ENCODE measurements around the gene HOXD10.

The HOXD10 gene

DNA sequence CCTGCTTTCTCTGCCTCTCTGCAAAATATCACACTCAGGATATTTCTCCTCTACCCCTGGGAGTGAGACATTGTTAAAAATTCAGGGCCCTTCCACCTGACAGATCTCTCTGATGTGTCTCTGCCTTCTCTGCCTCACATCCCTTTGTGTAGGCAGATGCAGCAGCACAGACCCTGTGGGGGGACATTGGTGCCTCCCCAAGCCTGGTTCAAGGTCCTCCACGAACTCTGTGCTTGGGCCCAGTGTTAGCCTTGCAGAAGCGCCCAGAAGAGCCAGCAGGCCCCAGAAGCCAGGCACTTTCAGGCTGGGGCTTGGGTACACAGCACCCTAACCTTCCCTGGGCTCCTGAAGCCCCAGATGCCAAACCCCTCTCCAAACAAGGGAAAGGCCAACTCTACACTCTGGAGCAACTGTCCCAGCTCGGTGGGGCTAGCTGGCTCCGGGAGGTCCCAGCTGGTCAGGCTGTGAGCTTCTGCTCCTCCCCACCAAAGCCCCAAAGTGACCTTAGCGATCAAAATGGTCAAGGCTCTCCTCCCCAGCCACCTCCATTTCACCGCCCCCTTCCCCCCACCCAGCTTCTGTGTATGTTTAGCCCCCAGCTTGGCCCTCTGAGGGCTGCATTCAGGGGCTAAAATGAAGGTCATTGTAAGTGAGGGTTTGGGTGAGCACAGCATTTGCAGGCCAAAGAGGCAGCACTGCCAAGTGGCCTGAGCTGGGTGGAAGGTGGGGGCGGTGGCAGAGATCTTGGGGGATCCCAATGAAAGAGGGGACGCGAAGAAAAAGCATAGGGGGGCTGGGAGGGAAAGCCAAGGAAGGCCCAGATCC lies 8.6 kb downstream of the HOXD10 start:
- H3K36me3 ChIP-seq (replicated peaks; ENCODE audit: insufficient read depth, low read length) = no peaks in the 10 kb centered on the region
- no peaks in the 10 kb centered on the region for H3K9me2 ChIP-seq (replicated peaks; ENCODE audit: insufficient read depth, low read length)
- H3F3A ChIP-seq (ENCODE audit: insufficient read depth, low read length) = no peaks in the 10 kb centered on the region
- H3K9me3 ChIP-seq (replicated peaks; ENCODE audit: insufficient read depth, low read length) = no peaks in the 10 kb centered on the region
- H3K27ac ChIP-seq (ENCODE audit: low read length) = no peak overlapping the region
- TF ChIP-seq EZH2phosphoT487 (IDR thresholded peaks at IDR 0.05; ENCODE audit: low read length) = no peak
- no peak for DNase-seq
- H3K9ac ChIP-seq (ENCODE audit: low read length) = no peak overlapping the region
- H3K27me3 ChIP-seq (replicated peaks; ENCODE audit: insufficient read depth, low read length) = peaks cover 28% of the 10 kb centered on the region
- no peak overlapping the region for H2AFZ ChIP-seq (ENCODE audit: low read length)
- H3K79me2 ChIP-seq (ENCODE audit: low read length) = no peaks in the 10 kb centered on the region
- no peaks in the 10 kb centered on the region for H3K4me1 ChIP-seq (ENCODE audit: low read length)
- no peak overlapping the region for H3K4me3 ChIP-seq (ENCODE audit: low read length)
- H3K4me2 ChIP-seq (ENCODE audit: low read depth, low read length) = no peak overlapping the region
- H4K20me1 ChIP-seq (ENCODE audit: insufficient read depth, low read length) = no peaks in the 10 kb centered on the region

DNA sequence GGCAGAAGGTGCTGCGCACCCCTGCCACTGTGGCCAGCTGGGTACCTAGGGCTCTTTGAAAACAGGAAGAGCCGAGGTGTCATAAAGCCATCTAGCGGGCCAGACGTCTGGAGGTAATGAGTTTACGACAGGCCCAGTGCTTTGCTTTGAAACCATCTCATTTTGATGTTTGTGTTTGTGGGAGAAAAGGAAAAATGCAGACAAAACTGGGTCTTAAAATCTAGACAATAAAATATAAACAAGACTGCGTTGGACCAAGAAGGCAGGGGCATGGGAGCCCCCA lies 9.1 kb downstream of the HOXD10 start:
- H3K9me3 ChIP-seq (replicated peaks; ENCODE audit: insufficient read depth, low read length) = no peaks in the 10 kb centered on the region
- no peak overlapping the region for H3K4me2 ChIP-seq (ENCODE audit: low read depth, low read length)
- H2AFZ ChIP-seq (ENCODE audit: low read length) = no peak overlapping the region
- H3K4me3 ChIP-seq (ENCODE audit: low read length) = no peak overlapping the region
- no peak for DNase-seq
- no peaks in the 10 kb centered on the region for H3F3A ChIP-seq (ENCODE audit: insufficient read depth, low read length)
- no peaks in the 10 kb centered on the region for H4K20me1 ChIP-seq (ENCODE audit: insufficient read depth, low read length)
- H3K27ac ChIP-seq (ENCODE audit: low read length) = no peak overlapping the region
- H3K9me2 ChIP-seq (replicated peaks; ENCODE audit: insufficient read depth, low read length) = no peaks in the 10 kb centered on the region
- no peaks in the 10 kb centered on the region for H3K79me2 ChIP-seq (ENCODE audit: low read length)
- H3K36me3 ChIP-seq (replicated peaks; ENCODE audit: insufficient read depth, low read length) = no peaks in the 10 kb centered on the region
- TF ChIP-seq, protein P1, sequence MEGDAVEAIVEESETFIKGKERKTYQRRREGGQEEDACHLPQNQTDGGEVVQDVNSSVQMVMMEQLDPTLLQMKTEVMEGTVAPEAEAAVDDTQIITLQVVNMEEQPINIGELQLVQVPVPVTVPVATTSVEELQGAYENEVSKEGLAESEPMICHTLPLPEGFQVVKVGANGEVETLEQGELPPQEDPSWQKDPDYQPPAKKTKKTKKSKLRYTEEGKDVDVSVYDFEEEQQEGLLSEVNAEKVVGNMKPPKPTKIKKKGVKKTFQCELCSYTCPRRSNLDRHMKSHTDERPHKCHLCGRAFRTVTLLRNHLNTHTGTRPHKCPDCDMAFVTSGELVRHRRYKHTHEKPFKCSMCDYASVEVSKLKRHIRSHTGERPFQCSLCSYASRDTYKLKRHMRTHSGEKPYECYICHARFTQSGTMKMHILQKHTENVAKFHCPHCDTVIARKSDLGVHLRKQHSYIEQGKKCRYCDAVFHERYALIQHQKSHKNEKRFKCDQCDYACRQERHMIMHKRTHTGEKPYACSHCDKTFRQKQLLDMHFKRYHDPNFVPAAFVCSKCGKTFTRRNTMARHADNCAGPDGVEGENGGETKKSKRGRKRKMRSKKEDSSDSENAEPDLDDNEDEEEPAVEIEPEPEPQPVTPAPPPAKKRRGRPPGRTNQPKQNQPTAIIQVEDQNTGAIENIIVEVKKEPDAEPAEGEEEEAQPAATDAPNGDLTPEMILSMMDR (IDR thresholded peaks at IDR 0.05; ENCODE audit: low read length) = no peak
- no peak for TF ChIP-seq EZH2 (optimal IDR thresholded peaks at IDR 0.05; ENCODE audit: low read depth, low read length)
- TF ChIP-seq EZH2phosphoT487 (IDR thresholded peaks at IDR 0.05; ENCODE audit: low read length) = no peak
- peaks cover 28% of the 10 kb centered on the region for H3K27me3 ChIP-seq (replicated peaks; ENCODE audit: insufficient read depth, low read length)
- H3K9ac ChIP-seq (ENCODE audit: low read length) = no peak overlapping the region
- H3K4me1 ChIP-seq (ENCODE audit: low read length) = no peaks in the 10 kb centered on the region

DNA sequence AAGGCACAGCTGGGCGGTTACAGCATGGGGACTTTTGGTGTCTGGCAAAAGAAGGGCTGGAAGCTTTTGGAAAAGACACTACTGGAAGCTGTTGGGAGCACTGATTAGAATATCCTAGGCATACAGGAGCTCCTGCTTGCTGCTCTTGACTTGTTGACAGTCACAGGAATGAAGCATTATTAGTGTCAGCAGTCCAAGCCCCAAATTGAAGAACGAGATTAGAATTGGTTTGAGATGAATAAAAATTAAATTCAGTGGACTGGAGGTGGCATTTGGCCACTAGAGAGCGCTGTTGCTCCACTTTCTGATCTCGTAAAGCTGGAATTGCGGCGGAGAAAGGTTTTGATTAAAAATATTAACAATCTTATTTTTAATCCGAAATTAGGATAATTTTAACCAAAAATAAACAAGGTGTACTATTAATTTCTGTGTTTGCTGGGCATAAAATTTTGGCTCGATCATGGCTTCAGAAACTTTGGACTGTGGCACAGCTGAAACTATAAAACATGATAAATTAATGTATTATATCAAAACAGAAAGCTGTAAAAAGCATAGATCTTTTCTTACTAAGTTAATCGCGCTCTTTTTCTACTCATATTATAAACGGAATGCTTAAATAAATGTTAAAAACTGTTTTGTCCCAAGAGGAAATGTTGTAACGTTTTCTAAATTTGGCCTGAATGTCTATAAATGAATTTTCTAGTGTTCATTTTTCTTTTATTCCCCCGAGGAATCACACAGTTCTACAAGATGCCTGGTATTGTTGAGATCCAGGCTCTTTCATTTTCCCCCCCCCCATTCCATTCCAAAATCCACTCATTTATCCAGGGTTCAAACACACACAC lies 10.6 kb downstream of the HOXD10 start:
- Histone ChIP-seq H3K4me3 (ENCODE audit: low read length) (no peak overlapping the region), H3K9me3 (replicated peaks; ENCODE audit: insufficient read depth, low read length) (no peaks in the 10 kb centered on the region), H2AFZ (ENCODE audit: low read length) (no peak overlapping the region), H3K27me3 (replicated peaks; ENCODE audit: insufficient read depth, low read length) (peaks cover 33% of the 10 kb centered on the region), H3K36me3 (replicated peaks; ENCODE audit: insufficient read depth, low read length) (no peaks in the 10 kb centered on the region), H3K9me2 (replicated peaks; ENCODE audit: insufficient read depth, low read length) (no peaks in the 10 kb centered on the region), H3K4me1 (ENCODE audit: low read length) (no peaks in the 10 kb centered on the region), H3K4me2 (ENCODE audit: low read depth, low read length) (peak overlapping the region; percentile 23; the same call in 1 of the 2 replicates), H3K79me2 (ENCODE audit: low read length) (no peaks in the 10 kb centered on the region), H3K27ac (ENCODE audit: low read length) (no peak overlapping the region), H3K9ac (ENCODE audit: low read length) (no peak overlapping the region), H3F3A (ENCODE audit: insufficient read depth, low read length) (no peaks in the 10 kb centered on the region), H4K20me1 (ENCODE audit: insufficient read depth, low read length) (no peaks in the 10 kb centered on the region)
- peak; percentile 65 for DNase-seq
- TF ChIP-seq EZH2 (optimal IDR thresholded peaks at IDR 0.05; ENCODE audit: low read depth, low read length) = no peak
- TF ChIP-seq, protein P1 (IDR thresholded peaks at IDR 0.05; ENCODE audit: low read length) = peak; percentile 80

DNA sequence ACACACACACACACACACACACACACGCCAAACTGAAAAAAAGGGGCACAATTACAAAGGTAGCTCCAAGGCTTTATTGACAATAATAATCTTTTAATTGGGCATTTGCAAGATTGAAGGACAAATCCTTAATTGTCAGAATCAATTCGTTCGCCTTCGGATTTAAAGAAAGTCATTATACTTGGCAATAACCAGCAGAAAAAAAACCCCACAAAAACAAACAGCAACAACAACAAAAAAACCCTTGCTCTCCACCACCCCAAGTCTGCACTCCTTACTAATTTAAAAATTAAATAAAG lies 11.1 kb downstream of the HOXD10 start:
- no peak overlapping the region for H3K9ac ChIP-seq (ENCODE audit: low read length)
- no peaks in the 10 kb centered on the region for H3K9me3 ChIP-seq (replicated peaks; ENCODE audit: insufficient read depth, low read length)
- no peaks in the 10 kb centered on the region for H3K9me2 ChIP-seq (replicated peaks; ENCODE audit: insufficient read depth, low read length)
- H3K27ac ChIP-seq (ENCODE audit: low read length) = no peak overlapping the region
- H3K27me3 ChIP-seq (replicated peaks; ENCODE audit: insufficient read depth, low read length) = peaks cover 33% of the 10 kb centered on the region
- no peak overlapping the region for H3K4me2 ChIP-seq (ENCODE audit: low read depth, low read length)
- no peaks in the 10 kb centered on the region for H3K36me3 ChIP-seq (replicated peaks; ENCODE audit: insufficient read depth, low read length)
- no peak overlapping the region for H3K4me3 ChIP-seq (ENCODE audit: low read length)
- DNase-seq = no peak
- H3K4me1 ChIP-seq (ENCODE audit: low read length) = no peaks in the 10 kb centered on the region
- TF ChIP-seq EZH2 (optimal IDR thresholded peaks at IDR 0.05; ENCODE audit: low read depth, low read length) (no peak), EZH2phosphoT487 (IDR thresholded peaks at IDR 0.05; ENCODE audit: low read length) (no peak)
- TF ChIP-seq, protein P1 (IDR thresholded peaks at IDR 0.05; ENCODE audit: low read length) = no peak
- no peaks in the 10 kb centered on the region for H3K79me2 ChIP-seq (ENCODE audit: low read length)
- H3F3A ChIP-seq (ENCODE audit: insufficient read depth, low read length) = no peaks in the 10 kb centered on the region
- no peaks in the 10 kb centered on the region for H4K20me1 ChIP-seq (ENCODE audit: insufficient read depth, low read length)
- no peak overlapping the region for H2AFZ ChIP-seq (ENCODE audit: low read length)
